Measurements from ENCODE around the gene PURB.

- no peak for TF ChIP-seq CTCF (conservative IDR thresholded peaks at IDR 0.05 in 1 of 2, IDR thresholded peaks at IDR 0.05 in 1 of 2; ENCODE audit: extremely low read depth in 1 of 2, insufficient read depth in 1 of 2, low read depth in 1 of 2, low read length in 2 of 2)
- TF ChIP-seq EZH2 (IDR thresholded peaks at IDR 0.05; ENCODE audit: borderline replicate concordance, low read length) = no peak
Measured at GRCh38 chr7:44905002-44905635, 19.8 kb upstream of the PURB start.
